ENCODE data around the gene FITM1.

DNA sequence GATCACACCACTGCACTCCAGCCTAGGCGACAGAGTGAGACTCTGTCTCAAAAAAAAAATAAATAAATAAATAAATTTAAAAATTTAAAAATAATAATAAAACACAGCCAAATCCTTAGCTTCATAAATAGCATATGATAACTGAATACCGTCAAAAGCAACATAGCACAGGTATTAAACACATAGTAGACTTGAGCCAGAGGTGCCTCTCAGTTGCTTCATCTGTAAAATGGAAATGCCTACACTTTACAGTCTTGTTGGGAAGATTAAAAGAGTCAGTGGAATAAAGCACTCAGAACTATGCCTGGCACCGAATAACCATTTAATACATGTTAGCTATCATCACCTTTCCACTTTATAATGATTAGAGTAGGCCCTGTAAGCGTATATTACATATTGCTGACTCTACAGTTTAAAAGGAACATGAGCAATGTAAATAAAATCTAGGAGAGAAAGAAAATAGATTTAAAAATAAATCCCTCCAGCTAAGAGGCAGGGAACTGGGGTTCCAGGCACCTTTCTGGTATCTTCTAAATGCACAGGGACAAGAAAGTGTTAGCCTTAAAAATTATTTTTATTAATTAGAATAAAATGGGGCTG is 23.7 kb upstream of the FITM1 start:
- TF ChIP-seq FOXM1 (IDR thresholded peaks at IDR 0.05; ENCODE audit: low read depth) (no peak), EZH2phosphoT487 (IDR thresholded peaks at IDR 0.05; ENCODE audit: borderline replicate concordance, low read depth) (no peak), TAF1 (IDR thresholded peaks at IDR 0.05; ENCODE audit: borderline replicate concordance, low read depth, low read length) (no peak), RFX5 (IDR thresholded peaks at IDR 0.05; ENCODE audit: low read length) (no peak), MXI1 (IDR thresholded peaks at IDR 0.05; ENCODE audit: low read depth, low read length) (no peak), TEAD4 (IDR thresholded peaks at IDR 0.05; ENCODE audit: borderline replicate concordance, insufficient read depth) (no peak), POLR2AphosphoS5 (IDR thresholded peaks at IDR 0.05; ENCODE audit: low read depth, low read length) (no peak), RAD21 (IDR thresholded peaks at IDR 0.05; ENCODE audit: low read length) (no peak)
- TF ChIP-seq, protein P1, sequence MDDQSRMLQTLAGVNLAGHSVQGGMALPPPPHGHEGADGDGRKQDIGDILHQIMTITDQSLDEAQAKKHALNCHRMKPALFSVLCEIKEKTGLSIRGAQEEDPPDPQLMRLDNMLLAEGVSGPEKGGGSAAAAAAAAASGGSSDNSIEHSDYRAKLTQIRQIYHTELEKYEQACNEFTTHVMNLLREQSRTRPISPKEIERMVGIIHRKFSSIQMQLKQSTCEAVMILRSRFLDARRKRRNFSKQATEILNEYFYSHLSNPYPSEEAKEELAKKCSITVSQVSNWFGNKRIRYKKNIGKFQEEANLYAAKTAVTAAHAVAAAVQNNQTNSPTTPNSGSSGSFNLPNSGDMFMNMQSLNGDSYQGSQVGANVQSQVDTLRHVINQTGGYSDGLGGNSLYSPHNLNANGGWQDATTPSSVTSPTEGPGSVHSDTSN (IDR thresholded peaks at IDR 0.05) = no peak
- TF ChIP-seq, protein P2, sequence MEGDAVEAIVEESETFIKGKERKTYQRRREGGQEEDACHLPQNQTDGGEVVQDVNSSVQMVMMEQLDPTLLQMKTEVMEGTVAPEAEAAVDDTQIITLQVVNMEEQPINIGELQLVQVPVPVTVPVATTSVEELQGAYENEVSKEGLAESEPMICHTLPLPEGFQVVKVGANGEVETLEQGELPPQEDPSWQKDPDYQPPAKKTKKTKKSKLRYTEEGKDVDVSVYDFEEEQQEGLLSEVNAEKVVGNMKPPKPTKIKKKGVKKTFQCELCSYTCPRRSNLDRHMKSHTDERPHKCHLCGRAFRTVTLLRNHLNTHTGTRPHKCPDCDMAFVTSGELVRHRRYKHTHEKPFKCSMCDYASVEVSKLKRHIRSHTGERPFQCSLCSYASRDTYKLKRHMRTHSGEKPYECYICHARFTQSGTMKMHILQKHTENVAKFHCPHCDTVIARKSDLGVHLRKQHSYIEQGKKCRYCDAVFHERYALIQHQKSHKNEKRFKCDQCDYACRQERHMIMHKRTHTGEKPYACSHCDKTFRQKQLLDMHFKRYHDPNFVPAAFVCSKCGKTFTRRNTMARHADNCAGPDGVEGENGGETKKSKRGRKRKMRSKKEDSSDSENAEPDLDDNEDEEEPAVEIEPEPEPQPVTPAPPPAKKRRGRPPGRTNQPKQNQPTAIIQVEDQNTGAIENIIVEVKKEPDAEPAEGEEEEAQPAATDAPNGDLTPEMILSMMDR (IDR thresholded peaks at IDR 0.05) = no peak

Data from SK-N-SH (cell line).